Activated CD4-positive, alpha-beta T cell treated with anti-CD3 and anti-CD28 coated beads, Interleukin-2, amount 10 ng/mL, durations not matched to agents 24 days and 14 days (primary cell): ENCODE measurements around the gene MYOM3. TPM values are rescaled to one million over a fixed set of nuclear protein-coding genes. Genes with fewer than 3 reads are reported as not detected.

ENCODE experiments used
- DNase-seq: peaks from one replicate; pipeline ENCODE4 v3.0.0; 2022
- H3K27ac Mint-ChIP-seq: one replicate; pipeline ENCODE4 v1.8.0; 2022; ENCODE audit warnings: mild to moderate bottlenecking, mixed read lengths
- H3K27me3 Mint-ChIP-seq: one replicate; pipeline ENCODE4 v1.8.0; 2022; ENCODE audit warnings: mixed read lengths
- H3K36me3 Mint-ChIP-seq: one replicate; pipeline ENCODE4 v1.8.0; 2022; ENCODE audit warnings: low read depth, mild to moderate bottlenecking, mixed read lengths
- H3K4me1 Mint-ChIP-seq: one replicate; pipeline ENCODE4 v1.8.0; 2021; ENCODE audit warnings: mixed read lengths
- H3K4me3 Mint-ChIP-seq: one replicate; pipeline ENCODE4 v1.8.0; 2022; ENCODE audit warnings: mild to moderate bottlenecking, moderate library complexity, mixed read lengths
- H3K9me3 Mint-ChIP-seq: one replicate; pipeline ENCODE4 v1.8.0; 2021; ENCODE audit warnings: mixed read lengths
- intact Hi-C: fragments of 100-400 bp; cut with micrococcal nuclease; formaldehyde crosslinking; loops from one replicate; pipeline ENCODE4 v1.15.1; 2023
- total RNA-seq: library from RNA; stranded (reverse); gene quantifications from 2 replicates; pipeline ENCODE4 v1.2.3, GENCODE V29; 2022

Gene MYOM3
- total RNA-seq, 1 donor from 2014 or later = not detected

- Mint-ChIP-seq H3K27me3 (peaks cover 34% of the 10 kb centered on the region), H3K4me3 (no peak overlapping the region), H3K27ac (no peak overlapping the region), H3K9me3 (no peaks in the 10 kb centered on the region), H3K36me3 (no peaks in the 10 kb centered on the region), H3K4me1 (peaks cover 15% of the 10 kb centered on the region)
- intact Hi-C loops = no loop called here
- no peak for DNase-seq
These were observed 35.3 kb upstream of the MYOM3 start for GRCh38 chr1:24147194-24147593.

GRCh38 chr1:24142546-24143534 is 30.9 kb upstream of the MYOM3 start, which contains the start of gene IL22RA1:
Gene IL22RA1, minus strand, starts transcription at chr1:24143140. Its CDS starts 58 bp downstream, at chr1:24143082.
- Mint-ChIP-seq H3K9me3 (no peaks in the 10 kb centered on the region), H3K36me3 (no peaks in the 10 kb centered on the region), H3K27ac (no peak within 1 kb of the TSS), H3K4me1 (peaks cover 3% of the 10 kb centered on the region), H3K27me3 (peaks cover 9% of the 10 kb centered on the region), H3K4me3 (no peak within 1 kb of the TSS)
- no peak for DNase-seq
- intact Hi-C loops = no loop called here

- intact Hi-C loops = no loop called here
- Mint-ChIP-seq H3K36me3 (no peaks in the 10 kb centered on the region), H3K9me3 (peaks cover 3% of the 10 kb centered on the region), H3K4me1 (peaks cover 3% of the 10 kb centered on the region), H3K27me3 (peaks cover 11% of the 10 kb centered on the region), H3K4me3 (no peak overlapping the region), H3K27ac (no peak overlapping the region)
- no peak for DNase-seq
These were observed 29.5 kb upstream of the MYOM3 start for GRCh38 chr1:24141311-24141997.

- Mint-ChIP-seq H3K27me3 (peaks cover 8% of the 10 kb centered on the region), H3K36me3 (no peaks in the 10 kb centered on the region), H3K27ac (no peak overlapping the region), H3K9me3 (peaks cover 10% of the 10 kb centered on the region), H3K4me3 (no peak overlapping the region), H3K4me1 (peaks cover 3% of the 10 kb centered on the region)
- DNase-seq = no peak
- intact Hi-C loops = no loop called here
These were observed 28.8 kb upstream of the MYOM3 start for GRCh38 chr1:24140741-24141181.

- H3K4me3 Mint-ChIP-seq = no peak overlapping the region
- peaks cover 9% of the 10 kb centered on the region for H3K27me3 Mint-ChIP-seq
- no peaks in the 10 kb centered on the region for H3K36me3 Mint-ChIP-seq
- H3K4me1 Mint-ChIP-seq = peaks cover 3% of the 10 kb centered on the region
- no peak overlapping the region for H3K27ac Mint-ChIP-seq
- no peak for DNase-seq
- peaks cover 16% of the 10 kb centered on the region for H3K9me3 Mint-ChIP-seq
- intact Hi-C loops = no loop called here
These were observed 28.0 kb upstream of the MYOM3 start for GRCh38 chr1:24139841-24140425.

GRCh38 chr1:24139222-24139489 is 27.2 kb upstream of the MYOM3 start:
- H3K4me1 Mint-ChIP-seq = peaks cover 3% of the 10 kb centered on the region
- intact Hi-C loops = no loop called here
- no peak overlapping the region for H3K27ac Mint-ChIP-seq
- H3K27me3 Mint-ChIP-seq = peaks cover 8% of the 10 kb centered on the region
- H3K36me3 Mint-ChIP-seq = no peaks in the 10 kb centered on the region
- DNase-seq = no peak
- peaks cover 18% of the 10 kb centered on the region for H3K9me3 Mint-ChIP-seq
- H3K4me3 Mint-ChIP-seq = no peak overlapping the region

GRCh38 chr1:24138476-24139221 is 26.7 kb upstream of the MYOM3 start:
- peaks cover 3% of the 10 kb centered on the region for H3K4me1 Mint-ChIP-seq
- H3K36me3 Mint-ChIP-seq = no peaks in the 10 kb centered on the region
- H3K4me3 Mint-ChIP-seq = no peak overlapping the region
- intact Hi-C loops = no loop called here
- H3K9me3 Mint-ChIP-seq = peaks cover 18% of the 10 kb centered on the region
- no peak for DNase-seq
- H3K27ac Mint-ChIP-seq = no peak overlapping the region
- H3K27me3 Mint-ChIP-seq = peaks cover 10% of the 10 kb centered on the region

GRCh38 chr1:24136956-24137539 is 25.1 kb upstream of the MYOM3 start:
- no peak overlapping the region for H3K27ac Mint-ChIP-seq
- intact Hi-C loops = no loop called here
- H3K36me3 Mint-ChIP-seq = no peaks in the 10 kb centered on the region
- peaks cover 12% of the 10 kb centered on the region for H3K27me3 Mint-ChIP-seq
- H3K9me3 Mint-ChIP-seq = peaks cover 18% of the 10 kb centered on the region
- no peak overlapping the region for H3K4me3 Mint-ChIP-seq
- no peak for DNase-seq
- H3K4me1 Mint-ChIP-seq = peaks cover 3% of the 10 kb centered on the region

GRCh38 chr1:24134376-24134775 is 22.4 kb upstream of the MYOM3 start:
- Mint-ChIP-seq H3K36me3 (no peaks in the 10 kb centered on the region), H3K9me3 (peaks cover 27% of the 10 kb centered on the region), H3K27me3 (peaks cover 13% of the 10 kb centered on the region), H3K4me1 (peaks cover 3% of the 10 kb centered on the region), H3K27ac (no peak overlapping the region), H3K4me3 (no peak overlapping the region)
- DNase-seq = no peak
- intact Hi-C loops = no loop called here

GRCh38 chr1:24133819-24134218 is 21.9 kb upstream of the MYOM3 start:
- Mint-ChIP-seq H3K27me3 (peaks cover 13% of the 10 kb centered on the region), H3K4me1 (no peaks in the 10 kb centered on the region), H3K27ac (no peak overlapping the region), H3K4me3 (no peak overlapping the region), H3K9me3 (peaks cover 29% of the 10 kb centered on the region), H3K36me3 (no peaks in the 10 kb centered on the region)
- intact Hi-C loops = no loop called here
- no peak for DNase-seq

- H3K4me3 Mint-ChIP-seq = no peak overlapping the region
- H3K36me3 Mint-ChIP-seq = no peaks in the 10 kb centered on the region
- intact Hi-C loops = no loop called here
- H3K27ac Mint-ChIP-seq = no peak overlapping the region
- H3K9me3 Mint-ChIP-seq = peaks cover 18% of the 10 kb centered on the region
- no peaks in the 10 kb centered on the region for H3K4me1 Mint-ChIP-seq
- no peak for DNase-seq
- peaks cover 13% of the 10 kb centered on the region for H3K27me3 Mint-ChIP-seq
These were observed 18.4 kb upstream of the MYOM3 start for GRCh38 chr1:24130385-24130784.

- intact Hi-C loops = no loop called here
- H3K27ac Mint-ChIP-seq = no peak overlapping the region
- H3K4me1 Mint-ChIP-seq = no peaks in the 10 kb centered on the region
- DNase-seq = no peak
- H3K36me3 Mint-ChIP-seq = no peaks in the 10 kb centered on the region
- H3K27me3 Mint-ChIP-seq = peaks cover 6% of the 10 kb centered on the region
- peaks cover 11% of the 10 kb centered on the region for H3K9me3 Mint-ChIP-seq
- H3K4me3 Mint-ChIP-seq = no peak overlapping the region
These were observed 15.9 kb upstream of the MYOM3 start for GRCh38 chr1:24127801-24128363.
